ENCODE data around the gene DMXL2.

DNA sequence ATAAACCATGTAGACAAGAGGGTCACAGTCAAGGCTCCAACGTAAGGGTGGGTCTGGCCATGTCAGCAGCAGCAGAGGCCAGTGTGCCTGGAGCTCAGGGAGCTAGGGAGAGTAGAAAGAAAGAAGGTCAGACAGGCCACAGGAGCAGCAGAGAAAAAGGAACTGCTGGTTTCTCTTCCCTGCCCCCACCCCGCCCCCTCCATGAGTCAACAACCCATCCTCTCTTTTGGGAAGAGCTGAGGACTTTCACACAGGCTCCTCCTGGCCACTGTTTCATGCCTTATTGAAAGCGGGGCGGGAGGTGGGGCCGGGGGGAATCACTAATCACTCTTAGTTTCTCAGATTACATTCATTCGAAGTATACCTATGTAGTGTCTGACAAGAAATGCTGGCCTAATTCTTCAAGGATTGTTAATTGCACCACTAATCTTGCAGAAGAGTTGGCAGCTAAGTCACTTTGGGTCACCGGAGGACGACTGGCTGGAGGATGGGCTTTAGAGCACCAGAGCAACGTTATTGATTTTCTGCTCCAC, 49.6 kb upstream of the DMXL2 start:
- TF ChIP-seq CTCF (IDR thresholded peaks at IDR 0.05; ENCODE audit: borderline replicate concordance, extremely low read depth, low read length, poor library complexity, severe bottlenecking) (no peak), EZH2 (IDR thresholded peaks at IDR 0.05; ENCODE audit: borderline replicate concordance, low read depth, low read length, severe bottlenecking) (no peak)

Measured in DND-41 (cell line).